ENCODE data around the gene SEC14L5. TPM values are rescaled to one million over a fixed set of nuclear protein-coding genes. Genes with fewer than 3 reads are reported as not detected.
"Not testable (repeated sequence)": the region's sequence is repeated elsewhere in the genome, so short reads cannot be mapped to it uniquely, and the experiment has no call there.

SEC14L5 gene
- total RNA-seq, 8 experiments from 2014 or later: 0.04 to 2.0 (median 1.0) TPM

- Histone ChIP-seq H3K4me3 (no peak overlapping the region), H3K4me1 (replicated peaks in 1 of 2) (peaks cover 13 to 25% of the 10 kb centered on the region in 2 donors), H3K27ac (no peak overlapping the region)
- ATAC-seq (replicated peaks in 6 of 8): peak in 3 of 8 experiments; percentile 1 to 6 (median 2)
- in situ Hi-C loops (cut with MboI; ENCODE audit: low pct_unique_long_range_greater_than_20kb in 2 of 9, low sequenced_read_pairs in 9 of 9, unreplicated experiment in 9 of 9): no loop called here
- 20 to 90% (median 60%) methylated on average over 1 to 9 of the region's 16 CpGs; no CpG with 5 or more reads in 3 of the 10 experiments for WGBS, 10 experiments
Observed at GRCh38 chr16:4947722-4948503, 10.2 kb upstream of the SEC14L5 start.

DNA sequence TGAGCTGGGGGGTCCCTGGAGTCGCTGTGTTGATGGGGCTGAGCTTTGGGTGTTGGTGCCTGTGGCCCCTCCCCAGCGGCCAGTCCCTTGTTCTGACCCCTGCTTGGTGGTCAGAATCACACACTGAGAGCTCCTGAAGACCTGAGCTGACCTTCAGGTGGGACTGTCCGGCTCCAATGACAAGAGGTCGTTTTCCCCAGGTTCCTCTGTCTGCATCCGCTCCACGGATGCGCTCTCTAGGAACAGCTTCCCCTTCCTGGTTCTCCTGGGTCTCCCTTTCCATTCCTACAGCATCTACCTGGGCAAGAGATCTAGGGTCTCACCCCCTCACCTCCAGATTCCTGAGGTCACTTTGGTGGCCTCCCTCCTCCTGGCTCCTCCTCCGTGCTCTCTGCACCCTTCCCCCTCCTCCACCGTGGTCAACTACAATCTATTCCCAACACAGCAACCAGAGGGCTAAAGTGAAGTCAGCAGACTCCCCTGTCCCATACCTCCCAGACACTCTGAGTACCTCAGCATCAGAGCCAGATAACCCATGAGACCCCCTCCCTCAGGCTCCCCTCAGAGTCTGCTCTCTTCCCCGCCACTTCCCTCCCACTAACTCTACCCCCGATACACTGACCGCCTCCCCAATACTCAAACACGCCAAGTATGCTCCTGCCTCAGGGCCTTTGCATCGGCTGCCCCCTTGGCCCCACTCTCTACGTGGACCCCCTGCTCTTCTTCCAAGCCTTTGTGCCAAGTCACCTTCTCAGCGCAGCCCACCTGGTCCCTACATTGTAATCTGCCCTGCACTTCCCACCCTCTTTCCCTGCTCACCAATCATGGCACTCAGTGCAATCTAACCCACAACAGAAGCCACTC lies 9.0 kb upstream of the SEC14L5 start:
- Histone ChIP-seq H3K4me1 (replicated peaks in 1 of 2) (peaks cover 3 to 13% of the 10 kb centered on the region in 2 donors), H3K27ac (no peak overlapping the region), H3K4me3 (no peak overlapping the region)
- 60 to 100% (median 75%) methylated on average over 1 to 6 of the region's 16 CpGs; no CpG with 5 or more reads in 4 of the 10 experiments for WGBS, 10 experiments
- in situ Hi-C loops (cut with MboI; ENCODE audit: low pct_unique_long_range_greater_than_20kb in 2 of 9, low sequenced_read_pairs in 9 of 9, unreplicated experiment in 9 of 9): no loop called here
- no peak for ATAC-seq (replicated peaks in 6 of 8)

DNA sequence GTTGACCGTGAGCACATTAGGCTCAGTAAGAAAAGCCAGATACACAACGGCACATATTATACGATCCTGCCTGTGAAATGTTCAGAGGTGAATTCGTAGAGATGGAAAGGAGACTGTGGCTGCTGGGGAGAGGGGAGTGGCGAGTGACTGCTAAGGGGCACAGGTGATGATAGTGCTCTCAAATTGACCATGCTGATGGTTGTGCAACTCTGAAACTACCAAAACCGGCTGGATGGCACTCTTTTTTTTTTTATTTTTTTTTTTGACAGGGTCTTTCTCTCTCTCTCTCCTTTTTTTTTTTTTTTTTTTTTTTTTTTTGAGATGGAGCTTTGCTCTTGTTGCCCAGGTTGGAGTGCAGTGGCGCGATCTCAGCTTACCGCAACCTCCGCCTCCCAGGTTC lies 8.1 kb upstream of the SEC14L5 start:
- ATAC-seq (replicated peaks in 6 of 8): no peak
- in situ Hi-C loops (cut with MboI; ENCODE audit: low pct_unique_long_range_greater_than_20kb in 2 of 9, low sequenced_read_pairs in 9 of 9, unreplicated experiment in 9 of 9): loop anchor here in 1 of 9 experiments (25.0 kb wide), 1 partner anchor 238 kb away; no protein-coding TSS in a partner anchor
- no peak overlapping the region for H3K4me3 ChIP-seq
- H3K4me1 ChIP-seq (replicated peaks in 1 of 2): peaks cover 0 to 6% of the 10 kb centered on the region in 2 donors
- 58 to 77% (median 71%) methylated on average over 3 to 10 of the region's 10 CpGs; no CpG with 5 or more reads in 1 of the 10 experiments for WGBS, 10 experiments
- no peak overlapping the region for H3K27ac ChIP-seq

- ATAC-seq (replicated peaks in 6 of 8); H3K4me3 ChIP-seq; H3K4me1 ChIP-seq (replicated peaks in 1 of 2); H3K27ac ChIP-seq: not testable (repeated sequence)
- in situ Hi-C loops (cut with MboI; ENCODE audit: low pct_unique_long_range_greater_than_20kb in 2 of 9, low sequenced_read_pairs in 9 of 9, unreplicated experiment in 9 of 9): loop anchor here in 1 of 9 experiments (25.0 kb wide), 1 partner anchor 239 kb away; no protein-coding TSS in a partner anchor
- WGBS, 10 experiments: 11 to 100% (median 67%) methylated on average over 1 to 3 of the region's 3 CpGs; no CpG with 5 or more reads in 3 of the 10 experiments
Observed at GRCh38 chr16:4951583-4951982, 6.5 kb upstream of the SEC14L5 start.

- in situ Hi-C loops (cut with MboI; ENCODE audit: low pct_unique_long_range_greater_than_20kb in 2 of 9, low sequenced_read_pairs in 9 of 9, unreplicated experiment in 9 of 9): loop anchor here in 1 of 9 experiments (25.0 kb wide), 1 partner anchor 242 kb away; no protein-coding TSS in a partner anchor
- H3K4me1 ChIP-seq (replicated peaks in 1 of 2): peaks cover 0 to 5% of the 10 kb centered on the region in 2 donors
- no peak for ATAC-seq (replicated peaks in 6 of 8)
Observed at GRCh38 chr16:4954714-4955113, 3.4 kb upstream of the SEC14L5 start.

DNA sequence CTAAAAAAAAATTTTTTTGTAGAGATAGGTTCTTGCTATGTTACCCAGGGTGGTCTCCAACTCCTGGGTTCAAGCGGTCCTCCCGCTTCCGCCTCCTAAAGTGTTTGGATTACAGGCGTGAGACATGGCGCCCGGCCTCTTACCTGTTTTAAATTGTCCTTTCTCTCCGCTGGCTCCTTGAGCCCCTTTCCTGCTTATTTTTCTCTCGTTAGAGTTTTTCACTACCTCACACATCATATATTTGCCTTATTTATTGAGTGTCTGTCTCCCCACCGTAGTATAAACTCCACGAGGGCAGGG lies 760 bp upstream of the SEC14L5 start:
- Histone ChIP-seq H3K4me1 (replicated peaks in 1 of 2) (peaks cover 0 to 5% of the 10 kb centered on the region in 2 donors), H3K27ac (no peak overlapping the region), H3K4me3 (peak overlapping the region; percentile 45 to 60 (median 54))
- WGBS, 10 experiments: 0 to 27% (median 22%) methylated on average over 2 to 9 of the region's 10 CpGs; no CpG with 5 or more reads in 5 of the 10 experiments
- no peak for ATAC-seq (replicated peaks in 6 of 8)
- in situ Hi-C loops (cut with MboI; ENCODE audit: low pct_unique_long_range_greater_than_20kb in 2 of 9, low sequenced_read_pairs in 9 of 9, unreplicated experiment in 9 of 9): loop anchor here in 1 of 9 experiments (25.0 kb wide), 1 partner anchor 245 kb away; no protein-coding TSS in a partner anchor

More at GRCh38 chr16:4954714-4955113, 3.4 kb upstream of the SEC14L5 start:
- Histone ChIP-seq H3K4me3 (no peak overlapping the region), H3K27ac (no peak overlapping the region)
- WGBS, 10 experiments: 57 to 100% (median 100%) methylated on average over 1 of the region's 1 CpG; no CpG with 5 or more reads in 7 of the 10 experiments

DNA sequence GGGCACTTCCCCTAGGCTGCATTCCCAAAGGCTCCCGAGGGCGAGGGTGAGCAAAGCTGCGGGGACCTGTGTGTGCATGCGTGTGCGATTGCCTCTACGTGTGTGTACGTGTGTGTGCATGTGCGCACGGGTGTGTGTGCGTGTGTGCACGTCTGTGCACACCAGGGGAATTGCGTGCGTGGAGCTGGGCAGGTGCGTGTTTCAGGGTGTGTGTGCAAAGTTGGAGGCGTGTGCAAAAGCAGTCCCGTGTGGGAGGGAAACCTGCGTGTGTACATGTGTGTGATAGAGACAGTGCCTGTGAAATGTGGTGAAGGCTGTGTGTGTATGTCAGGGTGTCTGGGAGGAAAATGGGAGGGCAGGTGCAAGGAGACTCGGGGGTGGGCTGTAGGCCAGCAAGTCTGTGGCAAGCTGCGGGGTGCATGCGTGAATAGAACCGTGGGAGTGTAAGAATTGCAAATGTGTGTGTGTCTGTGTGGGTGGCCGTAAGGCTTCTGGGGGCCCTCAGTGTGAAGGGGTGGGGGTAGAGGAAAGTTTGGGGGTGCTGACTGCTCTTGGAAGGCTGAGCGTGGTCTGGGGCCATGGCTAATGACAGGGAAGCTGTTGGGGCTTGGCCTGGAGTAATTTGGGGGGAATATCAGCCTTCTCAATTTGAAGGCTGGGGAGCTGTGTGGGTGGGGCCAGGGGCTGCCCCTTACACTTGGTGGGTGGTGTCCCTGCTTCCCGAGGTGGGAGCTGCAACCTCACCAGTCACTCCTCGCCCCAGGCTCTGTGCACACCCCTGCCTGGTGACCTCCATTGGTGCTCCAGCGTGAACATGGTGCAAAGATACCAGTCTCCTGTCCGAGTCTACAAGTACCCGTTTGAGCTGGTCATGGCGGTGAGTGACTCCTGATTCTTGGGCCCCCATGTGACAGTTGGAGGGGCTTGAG lies 644 bp downstream of the SEC14L5 start:
- WGBS, 10 experiments: 10 to 90% (median 42%) methylated on average over 2 to 12 of the region's 29 CpGs; no CpG with 5 or more reads in 2 of the 10 experiments
- no peak for ATAC-seq (replicated peaks in 6 of 8)
- Histone ChIP-seq H3K4me3 (peak overlapping the region; percentile 45 to 60 (median 54)), H3K4me1 (replicated peaks in 1 of 2) (peaks cover 0 to 5% of the 10 kb centered on the region in 2 donors), H3K27ac (no peak overlapping the region)
- in situ Hi-C loops (cut with MboI; ENCODE audit: low pct_unique_long_range_greater_than_20kb in 2 of 9, low sequenced_read_pairs in 9 of 9, unreplicated experiment in 9 of 9): loop anchor here in 1 of 9 experiments (25.0 kb wide), 1 partner anchor 246 kb away; no protein-coding TSS in a partner anchor

DNA sequence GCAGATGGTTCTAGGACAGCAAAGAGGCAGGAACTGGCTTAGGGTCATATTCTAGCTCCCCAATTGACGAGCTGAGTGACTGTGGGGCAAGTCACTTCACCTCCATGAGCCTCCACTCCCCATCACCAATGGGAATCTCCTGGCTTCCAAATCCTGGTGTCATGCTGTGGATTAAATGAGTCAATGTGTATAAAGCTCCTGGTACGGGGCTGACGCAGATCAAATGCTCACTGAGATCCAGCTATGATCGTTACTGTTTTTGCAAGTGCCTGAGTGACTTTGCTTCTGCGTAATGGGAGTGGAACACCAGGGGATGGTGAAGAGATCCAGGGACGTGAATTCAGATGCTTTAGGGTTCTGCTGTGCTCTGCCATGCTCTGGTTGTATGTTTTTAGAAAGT lies 2.4 kb downstream of the SEC14L5 start:
- no peak for ATAC-seq (replicated peaks in 6 of 8)
- WGBS, 10 experiments: 33 to 88% (median 75%) methylated on average over 1 to 6 of the region's 6 CpGs; no CpG with 5 or more reads in 3 of the 10 experiments
- Histone ChIP-seq H3K4me1 (replicated peaks in 1 of 2) (peaks cover 0 to 5% of the 10 kb centered on the region in 2 donors), H3K27ac (no peak overlapping the region), H3K4me3 (no peak overlapping the region)
- in situ Hi-C loops (cut with MboI; ENCODE audit: low pct_unique_long_range_greater_than_20kb in 2 of 9, low sequenced_read_pairs in 9 of 9, unreplicated experiment in 9 of 9): loop anchor here in 1 of 9 experiments (25.0 kb wide), 1 partner anchor 248 kb away; no protein-coding TSS in a partner anchor

DNA sequence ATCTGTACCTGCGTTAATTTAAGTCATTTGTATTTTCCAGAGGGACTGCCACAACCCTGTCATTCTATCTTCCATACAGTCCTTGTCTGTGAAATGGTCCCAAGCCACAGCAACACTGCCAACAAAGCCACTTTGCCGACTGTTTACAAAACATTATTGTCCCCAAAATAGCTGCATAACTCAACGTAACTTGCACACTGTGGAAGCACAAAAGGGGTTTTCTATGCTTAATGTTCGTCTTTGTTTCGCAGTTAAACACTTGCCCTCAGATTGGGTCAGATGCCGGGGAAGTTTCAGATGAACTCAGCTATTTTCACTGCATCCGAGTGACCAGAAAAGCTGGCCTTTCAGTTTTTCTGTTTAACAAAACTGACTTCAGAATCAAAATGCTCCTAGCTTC lies 4.6 kb downstream of the SEC14L5 start:
- ATAC-seq (replicated peaks in 6 of 8): no peak
- Histone ChIP-seq H3K4me3 (no peak overlapping the region), H3K4me1 (replicated peaks in 1 of 2) (peaks cover 0 to 5% of the 10 kb centered on the region in 2 donors), H3K27ac (no peak overlapping the region)
- in situ Hi-C loops (cut with MboI; ENCODE audit: low pct_unique_long_range_greater_than_20kb in 2 of 9, low sequenced_read_pairs in 9 of 9, unreplicated experiment in 9 of 9): loop anchor here in 1 of 9 experiments (25.0 kb wide), 1 partner anchor 250 kb away; no protein-coding TSS in a partner anchor
- 20 to 71% (median 61%) methylated on average over 1 to 7 of the region's 7 CpGs for WGBS, 10 experiments

GRCh38 chr16:4963527-4963926 lies 5.4 kb downstream of the SEC14L5 start:
- in situ Hi-C loops (cut with MboI; ENCODE audit: low pct_unique_long_range_greater_than_20kb in 2 of 9, low sequenced_read_pairs in 9 of 9, unreplicated experiment in 9 of 9): loop anchor here in 1 of 9 experiments (25.0 kb wide), 1 partner anchor 251 kb away; no protein-coding TSS in a partner anchor
- not testable (repeated sequence) for H3K4me1 ChIP-seq (replicated peaks in 1 of 2); H3K27ac ChIP-seq; H3K4me3 ChIP-seq; ATAC-seq (replicated peaks in 6 of 8)
- 50 to 100% (median 80%) methylated on average over 1 to 6 of the region's 7 CpGs; no CpG with 5 or more reads in 2 of the 10 experiments for WGBS, 10 experiments

- 29 to 100% (median 100%) methylated on average over 1 to 4 of the region's 10 CpGs; no CpG with 5 or more reads in 1 of the 10 experiments for WGBS, 10 experiments
- in situ Hi-C loops (cut with MboI; ENCODE audit: low pct_unique_long_range_greater_than_20kb in 2 of 9, low sequenced_read_pairs in 9 of 9, unreplicated experiment in 9 of 9): loop anchor here in 1 of 9 experiments (25.0 kb wide), 1 partner anchor 255 kb away; no protein-coding TSS in a partner anchor
- peak in 2 of 8 experiments; percentile 57 to 72 for ATAC-seq (replicated peaks in 6 of 8)
- H3K4me3 ChIP-seq: no peak overlapping the region
- H3K27ac ChIP-seq: no peak overlapping the region
- H3K4me1 ChIP-seq (replicated peaks in 1 of 2): peaks cover 5 to 6% of the 10 kb centered on the region in 2 donors
Observed at GRCh38 chr16:4966736-4967453, 8.8 kb downstream of the SEC14L5 start.
